D721Med (cell line): Measurements from ENCODE around the gene CHI3L1.

ENCODE experiments used
- DNase-seq: peaks from one replicate; pipeline ENCODE4 v3.0.0; 2011; ENCODE audit warnings: low spot score; ENCODE audit not compliant: insufficient read length
- FAIRE-seq: peaks from 2 replicates; lab custom pipeline; 2011; peaks lifted over from hg19 to GRCh38; lab: Jason Lieb, UNC
- TF ChIP-seq, protein P1 (sequence below): IDR thresholded peaks from 2 replicates; pipeline ENCODE4 v1.5.1; 2012; ENCODE audit warnings: mild to moderate bottlenecking, control low read depth; ENCODE audit not compliant: insufficient read depth; ENCODE audit errors: missing control alignments

Gene CHI3L1

GRCh38 chr1:203168256-203168786 lies 18.2 kb downstream of the CHI3L1 start:
- TF ChIP-seq, protein P1, sequence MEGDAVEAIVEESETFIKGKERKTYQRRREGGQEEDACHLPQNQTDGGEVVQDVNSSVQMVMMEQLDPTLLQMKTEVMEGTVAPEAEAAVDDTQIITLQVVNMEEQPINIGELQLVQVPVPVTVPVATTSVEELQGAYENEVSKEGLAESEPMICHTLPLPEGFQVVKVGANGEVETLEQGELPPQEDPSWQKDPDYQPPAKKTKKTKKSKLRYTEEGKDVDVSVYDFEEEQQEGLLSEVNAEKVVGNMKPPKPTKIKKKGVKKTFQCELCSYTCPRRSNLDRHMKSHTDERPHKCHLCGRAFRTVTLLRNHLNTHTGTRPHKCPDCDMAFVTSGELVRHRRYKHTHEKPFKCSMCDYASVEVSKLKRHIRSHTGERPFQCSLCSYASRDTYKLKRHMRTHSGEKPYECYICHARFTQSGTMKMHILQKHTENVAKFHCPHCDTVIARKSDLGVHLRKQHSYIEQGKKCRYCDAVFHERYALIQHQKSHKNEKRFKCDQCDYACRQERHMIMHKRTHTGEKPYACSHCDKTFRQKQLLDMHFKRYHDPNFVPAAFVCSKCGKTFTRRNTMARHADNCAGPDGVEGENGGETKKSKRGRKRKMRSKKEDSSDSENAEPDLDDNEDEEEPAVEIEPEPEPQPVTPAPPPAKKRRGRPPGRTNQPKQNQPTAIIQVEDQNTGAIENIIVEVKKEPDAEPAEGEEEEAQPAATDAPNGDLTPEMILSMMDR = no peak
- no peak for DNase-seq
- FAIRE-seq = no peak

DNA sequence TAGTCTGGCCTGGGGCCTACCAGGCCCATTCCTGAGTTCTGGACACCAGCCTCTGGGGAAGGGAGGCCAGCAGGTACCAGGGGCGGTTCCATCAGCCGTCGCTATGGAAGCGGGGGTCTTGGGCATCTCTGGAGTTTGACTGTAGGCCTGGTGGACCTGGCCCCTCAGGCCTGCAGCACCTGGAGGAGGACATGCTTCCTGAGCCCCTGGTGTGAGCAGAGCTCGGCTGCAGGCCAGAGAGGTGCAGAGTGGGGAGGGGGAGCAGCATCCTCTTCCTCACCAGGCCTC lies 18.6 kb downstream of the CHI3L1 start:
- TF ChIP-seq, protein P1 = no peak
- FAIRE-seq = no peak

DNA sequence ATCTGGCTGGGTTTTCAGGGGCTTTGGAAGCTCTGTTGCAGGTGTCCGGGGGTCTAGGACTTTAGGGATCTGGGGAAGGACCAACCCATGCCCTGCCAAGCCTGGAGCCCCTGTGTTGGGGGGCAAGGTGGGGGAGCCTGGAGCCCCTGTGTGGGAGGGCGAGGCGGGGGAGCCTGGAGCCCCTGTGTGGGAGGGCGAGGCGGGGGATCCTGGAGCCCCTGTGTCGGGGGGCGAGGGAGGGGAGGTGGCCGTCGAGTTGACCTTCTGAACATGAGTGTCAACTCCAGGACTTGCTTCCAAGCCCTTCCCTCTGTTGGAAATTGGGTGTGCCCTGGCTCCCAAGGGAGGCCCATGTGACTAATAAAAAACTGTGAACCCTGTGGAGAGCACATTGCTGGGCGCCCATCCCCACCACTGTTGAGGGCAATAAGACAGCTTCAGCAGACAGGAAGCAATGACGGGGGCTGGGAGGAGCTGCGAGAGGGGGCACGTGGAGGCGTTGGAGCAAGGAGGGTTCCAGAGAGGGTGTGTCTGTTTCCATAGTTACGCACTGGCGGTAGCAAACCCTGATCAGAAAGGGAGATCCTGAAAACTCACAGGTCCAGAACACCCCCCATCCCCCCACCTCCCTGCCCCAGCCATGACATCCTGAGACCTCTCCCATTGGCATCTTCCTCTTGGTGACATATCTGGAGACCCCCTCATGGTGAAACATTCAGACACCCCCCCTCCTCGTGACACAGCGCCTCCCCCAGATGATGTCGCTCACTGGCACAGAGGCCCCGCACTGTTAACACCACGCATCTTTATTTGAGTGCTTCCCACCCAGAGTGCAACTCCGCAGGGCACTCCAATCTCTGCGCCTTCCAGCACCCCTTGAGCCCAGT lies 19.2 kb downstream of the CHI3L1 start:
- FAIRE-seq (no peak), DNase-seq (no peak)
- TF ChIP-seq, protein P1 = no peak

More for the DNA sequence above, 18.6 kb downstream of the CHI3L1 start:
- DNase-seq = no peak

DNA sequence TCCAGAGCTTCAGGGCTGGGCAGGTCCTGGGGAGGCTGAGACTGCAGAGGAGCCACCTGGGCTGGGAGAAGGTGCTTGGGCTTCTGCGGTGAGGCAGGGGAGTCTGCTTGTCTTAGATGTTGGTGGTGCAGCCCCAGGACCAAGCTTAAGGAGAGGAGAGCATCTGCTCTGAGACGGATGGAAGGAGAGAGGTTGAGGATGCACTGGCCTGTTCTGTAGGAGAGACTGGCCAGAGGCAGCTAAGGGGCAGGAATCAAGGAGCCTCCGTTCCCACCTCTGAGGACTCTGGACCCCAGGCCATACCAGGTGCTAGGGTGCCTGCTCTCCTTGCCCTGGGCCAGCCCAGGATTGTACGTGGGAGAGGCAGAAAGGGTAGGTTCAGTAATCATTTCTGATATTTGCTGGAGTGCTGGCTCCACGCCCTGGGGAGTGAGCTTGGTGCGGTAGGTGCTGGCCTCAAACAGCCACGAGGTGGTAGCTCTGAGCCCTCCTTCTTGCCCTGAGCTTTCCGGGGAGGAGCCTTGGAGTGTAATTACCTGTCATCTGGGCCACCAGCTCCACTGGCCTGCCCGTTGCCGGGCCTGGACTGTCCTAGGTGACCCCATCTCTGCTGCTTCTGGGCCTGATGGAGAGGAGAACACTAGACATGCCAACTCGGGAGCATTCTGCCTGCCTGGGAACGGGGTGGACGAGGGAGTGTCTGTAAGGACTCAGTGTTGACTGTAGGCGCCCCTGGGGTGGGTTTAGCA lies 20.1 kb downstream of the CHI3L1 start:
- TF ChIP-seq, protein P1 = no peak
- DNase-seq = no peak
- FAIRE-seq = no peak

DNA sequence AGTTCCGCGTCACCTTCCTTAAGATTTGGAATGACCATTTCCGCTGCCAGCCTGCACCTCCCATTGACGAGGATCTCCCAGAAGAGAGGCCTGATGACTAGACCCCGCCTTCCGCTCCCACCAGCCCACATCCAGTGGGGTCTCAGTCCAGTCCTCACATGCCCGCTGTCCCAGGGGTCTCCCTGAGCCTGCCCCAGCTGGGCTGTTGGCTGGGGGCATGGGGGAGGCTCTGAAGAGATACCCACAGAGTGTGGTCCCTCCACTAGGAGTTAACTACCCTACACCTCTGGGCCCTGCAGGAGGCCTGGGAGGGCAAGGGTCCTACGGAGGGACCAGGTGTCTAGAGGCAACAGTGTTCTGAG lies 20.7 kb downstream of the CHI3L1 start:
- no peak for FAIRE-seq
- TF ChIP-seq, protein P1 = no peak
- DNase-seq = no peak

DNA sequence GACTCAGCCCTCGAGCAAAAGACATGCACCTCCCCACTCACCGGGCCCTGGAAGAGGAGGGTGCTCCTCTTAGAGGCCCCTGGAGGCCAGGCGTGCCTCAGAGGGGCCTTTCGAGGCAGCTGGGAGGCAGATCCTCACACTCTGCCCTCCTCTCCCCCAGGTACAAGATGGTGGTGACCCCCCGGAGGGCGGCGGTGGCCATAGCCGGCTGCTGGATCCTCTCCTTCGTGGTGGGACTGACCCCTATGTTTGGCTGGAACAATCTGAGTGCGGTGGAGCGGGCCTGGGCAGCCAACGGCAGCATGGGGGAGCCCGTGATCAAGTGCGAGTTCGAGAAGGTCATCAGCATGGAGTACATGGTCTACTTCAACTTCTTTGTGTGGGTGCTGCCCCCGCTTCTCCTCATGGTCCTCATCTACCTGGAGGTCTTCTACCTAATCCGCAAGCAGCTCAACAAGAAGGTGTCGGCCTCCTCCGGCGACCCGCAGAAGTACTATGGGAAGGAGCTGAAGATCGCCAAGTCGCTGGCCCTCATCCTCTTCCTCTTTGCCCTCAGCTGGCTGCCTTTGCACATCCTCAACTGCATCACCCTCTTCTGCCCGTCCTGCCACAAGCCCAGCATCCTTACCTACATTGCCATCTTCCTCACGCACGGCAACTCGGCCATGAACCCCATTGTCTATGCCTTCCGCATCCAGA lies 21.3 kb downstream of the CHI3L1 start:
- FAIRE-seq (no peak), DNase-seq (no peak)
- TF ChIP-seq, protein P1 = no peak
